NCI-H526 (cell line): ENCODE measurements around the gene CEMP1.

Experiments
- DNase-seq, 2 experiments: peaks; one replicate each; lab custom pipeline; 2025; lab: John Stamatoyannopoulos, UW

The CEMP1 gene

GRCh38 chr16:2518823-2519710, 12.1 kb downstream of the CEMP1 start:
- no peak for DNase-seq

- DNase-seq: no peak
Measured at GRCh38 chr16:2517954-2518605, 13.1 kb downstream of the CEMP1 start.

- no peak for DNase-seq
Measured at GRCh38 chr16:2516391-2517240, 14.6 kb downstream of the CEMP1 start.

GRCh38 chr16:2515180-2515851, 15.9 kb downstream of the CEMP1 start:
- DNase-seq: no peak

GRCh38 chr16:2514333-2515179, 16.7 kb downstream of the CEMP1 start:
- no peak for DNase-seq

- DNase-seq: peak; percentile 58 to 96
Measured at GRCh38 chr16:2513405-2514332, 17.5 kb downstream of the CEMP1 start, which contains the start of gene ATP6V0C. TSS of gene ATP6V0C (plus strand) at chr16:2513952. CDS start at chr16:2514104, 152 bp downstream.

- DNase-seq: peak in 1 of 2 experiments; percentile 56
Measured at GRCh38 chr16:2512735-2513404, 18.3 kb downstream of the CEMP1 start.

GRCh38 chr16:2511996-2512734, 19.0 kb downstream of the CEMP1 start:
- no peak for DNase-seq

GRCh38 chr16:2511128-2511800, 19.9 kb downstream of the CEMP1 start:
- DNase-seq: no peak

- no peak for DNase-seq
Measured at GRCh38 chr16:2508722-2509400, 22.3 kb downstream of the CEMP1 start.

- DNase-seq: no peak
Measured at GRCh38 chr16:2507665-2508064, 23.5 kb downstream of the CEMP1 start.

- DNase-seq: no peak
Measured at GRCh38 chr16:2507052-2507659, 24.1 kb downstream of the CEMP1 start.

- DNase-seq: no peak
Measured at GRCh38 chr16:2505695-2506094, 25.5 kb downstream of the CEMP1 start.

- no peak for DNase-seq
Measured at GRCh38 chr16:2501946-2502895, 29.0 kb downstream of the CEMP1 start.

- DNase-seq: peak in 1 of 2 experiments; percentile 80
Measured at GRCh38 chr16:2500918-2501750, 30.1 kb downstream of the CEMP1 start.
